MM.1S (cell line): ENCODE measurements around the gene RAB25.

Experiments used
- DNase-seq: peaks from one replicate; pipeline ENCODE4 v3.0.0-alpha.2; 2015
- H2AFZ ChIP-seq: fragments of 300-600 bp; sonication (generic); 2 replicates; pipeline ENCODE4 v1.6.0; 2016; ENCODE audit warnings: antibody characterized with exemption, low read length
- H3F3A ChIP-seq: fragments of 300-600 bp; sonication (generic); 2 replicates; pipeline ENCODE4 v1.6.1; 2016; ENCODE audit warnings: mild to moderate bottlenecking, antibody characterized with exemption, low read length, moderate library complexity, mixed read lengths; ENCODE audit not compliant: insufficient read depth
- H3K27ac ChIP-seq: fragments of 300-600 bp; sonication (generic); 2 replicates; pipeline ENCODE4 v1.5.1; 2016; ENCODE audit warnings: mild to moderate bottlenecking, low read length
- H3K27me3 ChIP-seq: fragments of 300-600 bp; sonication (generic); replicated peaks from 2 replicates; pipeline ENCODE4 v1.6.0; 2016; ENCODE audit warnings: low read length; ENCODE audit not compliant: insufficient read depth
- H3K36me3 ChIP-seq: fragments of 300-600 bp; sonication (generic); replicated peaks from 2 replicates; pipeline ENCODE4 v1.6.1; 2016; ENCODE audit warnings: mild to moderate bottlenecking, low read length, mixed read lengths; ENCODE audit not compliant: insufficient read depth
- H3K4me1 ChIP-seq: fragments of 300-600 bp; sonication (generic); 2 replicates; pipeline ENCODE4 v1.6.1; 2016; ENCODE audit warnings: low read length, mixed read lengths
- H3K4me2 ChIP-seq: fragments of 300-600 bp; sonication (generic); 2 replicates; pipeline ENCODE4 v1.6.0; 2016; ENCODE audit warnings: low read depth, low read length
- H3K4me3 ChIP-seq: fragments of 300-600 bp; sonication (generic); 2 replicates; pipeline ENCODE4 v1.5.1; 2016; ENCODE audit warnings: low read length, mixed read lengths
- H3K79me2 ChIP-seq: fragments of 300-600 bp; sonication (generic); 2 replicates; pipeline ENCODE4 v1.6.1; 2016; ENCODE audit warnings: mixed run types, low read length, mixed read lengths
- H3K9ac ChIP-seq: fragments of 300-600 bp; sonication (generic); 2 replicates; pipeline ENCODE4 v1.6.1; 2016; ENCODE audit warnings: low read length, mixed read lengths
- H3K9me2 ChIP-seq: fragments of 300-600 bp; sonication (generic); replicated peaks from 2 replicates; pipeline ENCODE4 v1.6.1; 2016; ENCODE audit warnings: mild to moderate bottlenecking, low read length, mixed read lengths; ENCODE audit not compliant: insufficient read depth
- H3K9me3 ChIP-seq: fragments of 300-600 bp; sonication (generic); replicated peaks from 2 replicates; pipeline ENCODE4 v1.6.1; 2016; ENCODE audit warnings: mild to moderate bottlenecking, low read length, mixed read lengths; ENCODE audit not compliant: insufficient read depth
- H4K20me1 ChIP-seq: fragments of 300-600 bp; sonication (generic); 2 replicates; pipeline ENCODE4 v1.6.1; 2016; ENCODE audit warnings: mild to moderate bottlenecking, low read length, moderate library complexity, mixed read lengths; ENCODE audit not compliant: insufficient read depth
- EZH2 ChIP-seq: fragments of 300-600 bp; sonication (generic); optimal IDR thresholded peaks from 2 replicates; pipeline ENCODE3; 2017; ENCODE audit warnings: low read depth, mild to moderate bottlenecking, antibody characterized with exemption, low read length, mixed read lengths
- EZH2phosphoT487 ChIP-seq: fragments of 300-600 bp; sonication (generic); IDR thresholded peaks from 2 replicates; pipeline ENCODE4 v1.6.1; 2018; ENCODE audit warnings: antibody characterized with exemption, low read length
- TF ChIP-seq, protein P1 (sequence below): fragments of 300-600 bp; sonication (generic); IDR thresholded peaks from 2 replicates; pipeline ENCODE4 v1.5.1; 2016; ENCODE audit warnings: antibody characterized with exemption, low read length, mixed read lengths

The RAB25 gene

DNA sequence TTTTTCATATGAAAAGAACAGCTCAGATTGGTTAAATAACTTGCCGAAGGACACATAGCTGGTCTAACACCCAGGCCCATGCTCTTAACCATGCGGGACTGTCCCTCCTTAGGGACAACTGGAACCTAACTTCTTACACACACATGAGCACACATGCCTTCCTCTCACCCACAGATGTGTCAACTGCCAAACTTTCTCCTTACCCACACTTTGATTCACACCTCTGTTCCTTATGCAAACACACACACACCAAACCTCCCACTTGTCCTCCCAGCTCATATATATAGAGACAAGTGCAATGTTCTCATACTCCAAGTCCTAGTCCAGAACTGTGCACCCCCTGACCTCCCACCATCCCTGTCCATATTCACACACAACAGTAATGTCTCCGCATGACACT, 4.3 kb downstream of the RAB25 start:
- Histone ChIP-seq H3K4me3 (no peak overlapping the region), H4K20me1 (no peaks in the 10 kb centered on the region), H3K36me3 (no peaks in the 10 kb centered on the region), H3K79me2 (no peaks in the 10 kb centered on the region), H3K4me1 (peaks cover 8% of the 10 kb centered on the region; the same call in 1 of the 2 replicates), H3F3A (no peaks in the 10 kb centered on the region), H3K27me3 (no peaks in the 10 kb centered on the region), H3K4me2 (no peak overlapping the region), H3K9ac (no peak overlapping the region), H3K9me3 (no peaks in the 10 kb centered on the region), H3K9me2 (no peaks in the 10 kb centered on the region), H2AFZ (no peak overlapping the region), H3K27ac (no peak overlapping the region)
- TF ChIP-seq EZH2 (no peak), EZH2phosphoT487 (no peak)
- TF ChIP-seq, protein P1, sequence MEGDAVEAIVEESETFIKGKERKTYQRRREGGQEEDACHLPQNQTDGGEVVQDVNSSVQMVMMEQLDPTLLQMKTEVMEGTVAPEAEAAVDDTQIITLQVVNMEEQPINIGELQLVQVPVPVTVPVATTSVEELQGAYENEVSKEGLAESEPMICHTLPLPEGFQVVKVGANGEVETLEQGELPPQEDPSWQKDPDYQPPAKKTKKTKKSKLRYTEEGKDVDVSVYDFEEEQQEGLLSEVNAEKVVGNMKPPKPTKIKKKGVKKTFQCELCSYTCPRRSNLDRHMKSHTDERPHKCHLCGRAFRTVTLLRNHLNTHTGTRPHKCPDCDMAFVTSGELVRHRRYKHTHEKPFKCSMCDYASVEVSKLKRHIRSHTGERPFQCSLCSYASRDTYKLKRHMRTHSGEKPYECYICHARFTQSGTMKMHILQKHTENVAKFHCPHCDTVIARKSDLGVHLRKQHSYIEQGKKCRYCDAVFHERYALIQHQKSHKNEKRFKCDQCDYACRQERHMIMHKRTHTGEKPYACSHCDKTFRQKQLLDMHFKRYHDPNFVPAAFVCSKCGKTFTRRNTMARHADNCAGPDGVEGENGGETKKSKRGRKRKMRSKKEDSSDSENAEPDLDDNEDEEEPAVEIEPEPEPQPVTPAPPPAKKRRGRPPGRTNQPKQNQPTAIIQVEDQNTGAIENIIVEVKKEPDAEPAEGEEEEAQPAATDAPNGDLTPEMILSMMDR, result no peak
- DNase-seq, result no peak

- Histone ChIP-seq H2AFZ (peak overlapping the region; percentile 24), H3K27ac (no peak overlapping the region), H3K4me1 (peaks cover 8% of the 10 kb centered on the region; the same call in 1 of the 2 replicates), H3K36me3 (no peaks in the 10 kb centered on the region), H3F3A (no peaks in the 10 kb centered on the region), H3K9me3 (no peaks in the 10 kb centered on the region), H3K79me2 (no peaks in the 10 kb centered on the region), H3K4me2 (no peak overlapping the region), H3K9ac (no peak overlapping the region), H4K20me1 (no peaks in the 10 kb centered on the region), H3K27me3 (no peaks in the 10 kb centered on the region), H3K4me3 (no peak overlapping the region), H3K9me2 (no peaks in the 10 kb centered on the region)
- TF ChIP-seq EZH2phosphoT487, result no peak
- TF ChIP-seq EZH2, result no peak
- TF ChIP-seq, protein P1, result no peak
- no peak for DNase-seq
Observed at GRCh38 chr1:156065871-156066270, 4.9 kb downstream of the RAB25 start.

- no peaks in the 10 kb centered on the region for H3K79me2 ChIP-seq
- H3K4me3 ChIP-seq, result no peak overlapping the region
- TF ChIP-seq, protein P1, result no peak
- TF ChIP-seq EZH2 (no peak), EZH2phosphoT487 (no peak)
- H3K27ac ChIP-seq, result no peak overlapping the region
- no peak overlapping the region for H2AFZ ChIP-seq
- no peaks in the 10 kb centered on the region for H3K9me2 ChIP-seq
- H3F3A ChIP-seq, result no peaks in the 10 kb centered on the region
- no peaks in the 10 kb centered on the region for H3K36me3 ChIP-seq
- H3K27me3 ChIP-seq, result no peaks in the 10 kb centered on the region
- no peak for DNase-seq
- H3K4me1 ChIP-seq, result peaks cover 8% of the 10 kb centered on the region; the same call in 1 of the 2 replicates
- H3K9ac ChIP-seq, result no peak overlapping the region
- H3K9me3 ChIP-seq, result no peaks in the 10 kb centered on the region
- H4K20me1 ChIP-seq, result no peaks in the 10 kb centered on the region
- H3K4me2 ChIP-seq, result no peak overlapping the region
Observed at GRCh38 chr1:156067262-156067661, 6.3 kb downstream of the RAB25 start.
